Gastroesophageal sphincter (tissue), 3 donors: ENCODE data around the gene LMBRD1.

Experiments
- CTCF ChIP-seq, 4 experiments: fragments of 200-600 bp in 2 of 4; fragments of 450-650 bp in 2 of 4; sonication (generic) in 1 of 4; IDR thresholded peaks; one replicate each; pipeline ENCODE4 v1.5.1; 2017 to 2019; ENCODE audit warnings: antibody characterized with exemption in 4 of 4, mild to moderate bottlenecking in 2 of 4, moderate library complexity in 2 of 4
- EP300 ChIP-seq: sonication (generic); formaldehyde crosslinking; IDR thresholded peaks from one replicate; pipeline ENCODE4 v1.6.1; 2017; ENCODE audit warnings: antibody characterized with exemption, mild to moderate bottlenecking
- POLR2A ChIP-seq, 2 donors: fragments of 450-650 bp; IDR thresholded peaks; one replicate each; pipeline ENCODE4 v1.6.1; 2017; ENCODE audit warnings: antibody characterized with exemption in 2 of 2, mild to moderate bottlenecking in 2 of 2, moderate library complexity in 1 of 2
- POLR2AphosphoS5 ChIP-seq: sonication (generic); formaldehyde crosslinking; IDR thresholded peaks from one replicate; pipeline ENCODE4 v1.6.1; 2017; ENCODE audit warnings: antibody characterized with exemption

- no peak for TF ChIP-seq CTCF (IDR thresholded peaks at IDR 0.05)
- no peak for TF ChIP-seq POLR2AphosphoS5
- TF ChIP-seq POLR2A (IDR thresholded peaks at IDR 0.05), result no peak
- TF ChIP-seq EP300, result no peak
Observed at GRCh38 chr6:69785697-69786096, 11.1 kb downstream of the LMBRD1 start.
